ENCODE data around the gene ASB4.

DNA sequence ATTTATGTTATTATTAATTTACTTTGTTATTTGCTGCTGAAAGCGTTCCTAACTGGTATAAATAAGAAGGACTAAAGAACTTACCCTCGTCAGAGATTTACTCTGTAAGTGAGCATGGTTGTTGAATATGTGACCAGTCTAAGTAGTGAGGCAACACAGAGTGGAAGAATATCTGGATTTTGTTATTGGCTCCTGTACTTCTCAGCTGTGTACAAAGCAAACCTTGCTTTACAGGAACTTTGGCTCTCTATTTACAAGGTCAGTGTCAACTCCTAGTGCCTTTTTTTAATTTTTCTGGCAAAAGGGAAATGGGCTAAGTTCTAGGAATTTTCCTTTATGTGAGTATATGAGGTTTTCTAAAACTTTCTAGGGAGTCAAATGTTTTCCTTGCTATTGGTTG is 74.9 kb downstream of the ASB4 start:
- no peak for TF ChIP-seq POLR2A (IDR thresholded peaks at IDR 0.05)
- TF ChIP-seq, protein P1, sequence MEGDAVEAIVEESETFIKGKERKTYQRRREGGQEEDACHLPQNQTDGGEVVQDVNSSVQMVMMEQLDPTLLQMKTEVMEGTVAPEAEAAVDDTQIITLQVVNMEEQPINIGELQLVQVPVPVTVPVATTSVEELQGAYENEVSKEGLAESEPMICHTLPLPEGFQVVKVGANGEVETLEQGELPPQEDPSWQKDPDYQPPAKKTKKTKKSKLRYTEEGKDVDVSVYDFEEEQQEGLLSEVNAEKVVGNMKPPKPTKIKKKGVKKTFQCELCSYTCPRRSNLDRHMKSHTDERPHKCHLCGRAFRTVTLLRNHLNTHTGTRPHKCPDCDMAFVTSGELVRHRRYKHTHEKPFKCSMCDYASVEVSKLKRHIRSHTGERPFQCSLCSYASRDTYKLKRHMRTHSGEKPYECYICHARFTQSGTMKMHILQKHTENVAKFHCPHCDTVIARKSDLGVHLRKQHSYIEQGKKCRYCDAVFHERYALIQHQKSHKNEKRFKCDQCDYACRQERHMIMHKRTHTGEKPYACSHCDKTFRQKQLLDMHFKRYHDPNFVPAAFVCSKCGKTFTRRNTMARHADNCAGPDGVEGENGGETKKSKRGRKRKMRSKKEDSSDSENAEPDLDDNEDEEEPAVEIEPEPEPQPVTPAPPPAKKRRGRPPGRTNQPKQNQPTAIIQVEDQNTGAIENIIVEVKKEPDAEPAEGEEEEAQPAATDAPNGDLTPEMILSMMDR (IDR thresholded peaks at IDR 0.05 in 8 of 11, conservative IDR thresholded peaks at IDR 0.05 in 3 of 11), result no peak
- no peak for TF ChIP-seq POLR2AphosphoS5 (IDR thresholded peaks at IDR 0.05)

Measured in spleen (tissue), 7 donors.